Spleen (tissue), 11 donors: Measurements from ENCODE around the gene OFD1. TPM values are rescaled to one million over a fixed set of nuclear protein-coding genes. Genes with fewer than 3 reads are reported as not detected.

Experiments used
- DNase-seq: peaks from one replicate; pipeline ENCODE4 v3.0.0-alpha.2; 2020
- H3K27ac ChIP-seq, 8 donors: fragments of 200-600 bp; sonication (generic) in 7 of 8; 1 replicate in 4 of 8; 2 replicates in 4 of 8; pipeline versions ENCODE4 v1.5.0 to v1.8.0; 2016 to 2021; ENCODE audit warnings: inconsistent platforms in 4 of 8, mild to moderate bottlenecking in 4 of 8, moderate library complexity in 1 of 8
- H3K27me3 ChIP-seq, 7 donors: fragments of 200-600 bp; sonication (generic) in 6 of 7; replicated peaks in 1 of 7; 1 replicate in 4 of 7; 2 replicates in 3 of 7; pipeline versions ENCODE4 v1.5.0 to v1.8.0; 2016 to 2021; ENCODE audit warnings: inconsistent platforms in 3 of 7, mild to moderate bottlenecking in 1 of 7
- H3K36me3 ChIP-seq, 6 donors: fragments of 200-600 bp; sonication (generic) in 5 of 6; 1 replicate in 4 of 6; 2 replicates in 2 of 6; pipeline versions ENCODE4 v1.5.0 to v1.8.0; 2016 to 2021; ENCODE audit warnings: inconsistent platforms in 2 of 6
- H3K4me1 ChIP-seq, 6 donors: fragments of 200-600 bp; sonication (generic) in 5 of 6; 1 replicate in 3 of 6; 2 replicates in 3 of 6; pipeline versions ENCODE4 v1.5.0 to v1.8.0; 2016 to 2021; ENCODE audit warnings: inconsistent platforms in 3 of 6
- H3K4me3 ChIP-seq, 8 donors: fragments of 200-600 bp; sonication (generic) in 7 of 8; 1 replicate in 4 of 8; 2 replicates in 4 of 8; pipeline versions ENCODE4 v1.5.0 to v1.8.0; 2016 to 2021; ENCODE audit warnings: inconsistent platforms in 4 of 8, mild to moderate bottlenecking in 4 of 8, moderate library complexity in 2 of 8
- H3K9me3 ChIP-seq, 8 donors: fragments of 200-600 bp; sonication (generic) in 7 of 8; 1 replicate in 4 of 8; 2 replicates in 4 of 8; pipeline versions ENCODE4 v1.5.0 to v1.8.0; 2016 to 2021; ENCODE audit warnings: inconsistent platforms in 4 of 8
- CTCF ChIP-seq, 11 experiments: fragments of 200-600 bp in 7 of 11; fragments of 450-650 bp in 4 of 11; sonication (generic) in 4 of 11; IDR thresholded peaks in 8 of 11; conservative IDR thresholded peaks in 3 of 11; 1 replicate in 7 of 11; 2 replicates in 4 of 11; pipeline versions ENCODE4 v1.4.0 to v1.8.0; 2016 to 2021; ENCODE audit warnings: antibody characterized with exemption in 11 of 11, inconsistent platforms in 4 of 11, mild to moderate bottlenecking in 1 of 11
- POLR2A ChIP-seq, 3 donors: fragments of 450-650 bp; IDR thresholded peaks; one replicate each; pipeline ENCODE4 v1.5.1; 2017; ENCODE audit warnings: antibody characterized with exemption in 3 of 3, mild to moderate bottlenecking in 1 of 3
- POLR2AphosphoS5 ChIP-seq, 3 donors: sonication (generic); formaldehyde crosslinking; IDR thresholded peaks; one replicate each; pipeline ENCODE4 v1.5.1; 2017; ENCODE audit warnings: antibody characterized with exemption in 3 of 3
- WGBS, 5 donors: extraction: QIAGEN DNeasy Blood & Tissue Kit in 3 of 5; methylation state at CpG; one replicate each; pipeline versions ENCODE4 v1.1.5 to v1.1.7; 2013 to 2018; 5-methylcytosine and 5-hydroxymethylcytosine counted together
- intact Hi-C: fragments of 100-400 bp; cut with DNase I; formaldehyde crosslinking; loops from one replicate; pipeline ENCODE4 v1.15.0; 2023; ENCODE audit warnings: low total_unique reads
- polyA plus RNA-seq, 3 donors: library from polyadenylated mRNA; stranded (reverse); fragments of 200-250 nt; gene quantifications; one replicate each; pipeline ENCODE4 v1.2.1, GENCODE V29; 2013
- total RNA-seq, 7 donors: library from RNA; depleted of rRNA in 3 of 7; stranded (reverse); fragments of >200 nt in 3 of 7; fragmentation: NEBNext Ultra II Directional in 4 of 7; extraction: Animal tissue kit (Norgen Biotek cat#: 25700) in 4 of 7; gene quantifications; one replicate each; pipeline versions ENCODE4 v1.1.0 to v1.2.1, GENCODE V29; 2016 to 2021
- donor health status: healthy with polysubstance abuse.
- donor health status: DM: no; HTN: no; CAD: no; lungs with moderate emphysema.
- donor health status: DM: no; HTN: no; CAD: no.
- donor health status: Bipolar disorder and iron deficiency.
- donor health status: healthy.
- donor health status: DM: no; HTN: no; CAD: no.
- donor health status: DM: yes; HTN: yes; CAD: no.

The OFD1 gene
- total and polyA plus RNA-seq, 10 donors, result 33.6 to 138 (median 50.9) TPM

DNA sequence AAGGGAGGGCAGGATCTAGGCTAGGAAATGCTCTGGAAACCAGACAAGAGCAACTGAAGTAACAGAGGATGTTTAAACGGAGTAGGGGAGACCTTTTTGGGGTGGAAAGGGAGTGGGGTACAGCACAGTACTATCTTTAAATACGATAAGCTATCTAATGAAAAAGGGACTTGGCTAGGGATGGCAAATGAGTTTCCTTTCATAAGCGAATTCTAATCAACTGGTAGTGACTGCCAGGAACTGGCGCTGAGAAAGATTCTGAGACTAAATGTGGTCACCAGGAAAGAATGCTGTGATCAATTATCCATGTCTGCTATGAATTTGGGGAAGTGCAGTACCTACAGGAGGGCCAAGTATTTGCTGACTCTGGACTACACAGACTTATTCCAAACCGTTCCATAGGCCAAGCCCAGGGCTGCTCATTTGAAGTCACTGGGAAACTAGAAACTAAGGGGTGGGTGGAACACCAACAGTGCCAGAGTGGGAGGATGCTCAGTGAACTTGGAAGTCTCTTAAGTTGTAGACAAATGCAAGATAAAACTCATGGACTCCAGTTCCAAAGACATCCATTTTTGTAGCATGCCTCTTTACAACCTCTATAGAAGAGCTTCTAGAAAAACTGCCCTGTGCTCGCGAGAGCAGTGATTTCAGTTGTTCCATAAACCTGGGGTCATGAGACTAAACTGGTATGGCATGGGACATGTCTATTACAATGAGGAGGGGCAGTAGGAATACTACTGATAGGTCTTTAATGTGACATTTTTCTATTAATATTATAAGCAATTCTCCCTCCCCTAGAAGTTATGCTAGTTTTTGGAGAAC lies 2.1 kb upstream of the OFD1 start:
- peak overlapping the region in 1 of 8 donors; percentile 17 for H3K27ac ChIP-seq
- peaks cover 0 to 7% (median 0%) of the 10 kb centered on the region in 6 donors for H3K36me3 ChIP-seq
- peaks cover 0 to 18% (median 0%) of the 10 kb centered on the region in 8 donors for H3K9me3 ChIP-seq
- H3K4me1 ChIP-seq, result peaks cover 6 to 54% (median 40%) of the 10 kb centered on the region in 6 donors
- WGBS, 5 donors, result 67 to 85% (median 78%) methylated on average over 7 of the region's 7 CpGs
- intact Hi-C loops, result no loop called here
- TF ChIP-seq POLR2AphosphoS5 (IDR thresholded peaks at IDR 0.05) (no peak), CTCF (IDR thresholded peaks at IDR 0.05 in 8 of 11, conservative IDR thresholded peaks at IDR 0.05 in 3 of 11) (no peak), POLR2A (IDR thresholded peaks at IDR 0.05) (no peak)
- DNase-seq, result no peak
- peaks cover 0 to 11% (median 0%) of the 10 kb centered on the region in 7 donors for H3K27me3 ChIP-seq
- no peak overlapping the region for H3K4me3 ChIP-seq

- H3K4me1 ChIP-seq, result peaks cover 6 to 63% (median 40%) of the 10 kb centered on the region in 6 donors
- WGBS, 5 donors, result 11 to 41% (median 23%) methylated on average over 4 of the region's 4 CpGs
These were observed 1.0 kb upstream of the OFD1 start for GRCh38 chrX:13733506-13733905.

DNA sequence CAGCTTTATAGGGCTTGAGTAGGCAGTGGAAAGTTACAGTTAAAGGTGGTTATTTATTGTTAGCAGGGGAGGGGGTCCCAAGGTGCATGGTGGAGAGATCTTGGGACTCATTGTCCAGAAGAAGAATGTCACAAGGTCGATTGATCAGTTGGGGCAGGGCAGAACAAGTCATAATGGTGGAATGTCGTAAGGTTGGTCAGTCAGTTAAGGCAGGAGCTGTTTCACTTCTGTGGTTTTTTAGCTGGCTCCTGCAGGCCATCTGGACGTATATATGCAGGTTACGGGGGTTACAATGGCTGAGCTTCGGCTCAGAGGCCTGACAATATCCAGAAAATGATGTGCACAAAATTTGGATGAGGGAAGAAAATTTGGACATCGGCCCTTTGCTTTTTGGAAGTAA lies 7.1 kb downstream of the OFD1 start:
- intact Hi-C loops, result no loop called here
- Histone ChIP-seq H3K27me3 (no peaks in the 10 kb centered on the region), H3K4me1 (peaks cover 0 to 45% (median 9%) of the 10 kb centered on the region in 6 donors), H3K4me3 (no peak overlapping the region), H3K9me3 (no peaks in the 10 kb centered on the region), H3K36me3 (peaks cover 0 to 50% (median 7%) of the 10 kb centered on the region in 6 donors), H3K27ac (peak overlapping the region in 6 of 8 donors; percentile 33 to 87 (median 80))
- 34 to 74% (median 61%) methylated on average over 6 of the region's 6 CpGs for WGBS, 5 donors
- no peak for DNase-seq
- no peak for TF ChIP-seq POLR2AphosphoS5 (IDR thresholded peaks at IDR 0.05)
- TF ChIP-seq CTCF (IDR thresholded peaks at IDR 0.05 in 8 of 11, conservative IDR thresholded peaks at IDR 0.05 in 3 of 11), result no peak
- no peak for TF ChIP-seq POLR2A (IDR thresholded peaks at IDR 0.05)

More at GRCh38 chrX:13733506-13733905, 1.0 kb upstream of the OFD1 start:
- intact Hi-C loops, result no loop called here
- DNase-seq, result no peak
- H3K27ac ChIP-seq, result peak overlapping the region in 6 of 8 donors; percentile 92 to 98 (median 96)
- H3K9me3 ChIP-seq, result peaks cover 0 to 18% (median 0%) of the 10 kb centered on the region in 8 donors
- H3K36me3 ChIP-seq, result peaks cover 0 to 11% (median 0%) of the 10 kb centered on the region in 6 donors
- peaks cover 0 to 11% (median 0%) of the 10 kb centered on the region in 7 donors for H3K27me3 ChIP-seq
- no peak for TF ChIP-seq CTCF (IDR thresholded peaks at IDR 0.05 in 8 of 11, conservative IDR thresholded peaks at IDR 0.05 in 3 of 11)
- no peak for TF ChIP-seq POLR2A (IDR thresholded peaks at IDR 0.05)
- no peak for TF ChIP-seq POLR2AphosphoS5 (IDR thresholded peaks at IDR 0.05)
- peak overlapping the region; percentile 45 to 89 (median 64) for H3K4me3 ChIP-seq
